B cell (primary cell): ENCODE results near the gene STPG4.

ENCODE experiments used
- EZH2 ChIP-seq: IDR thresholded peaks from 2 replicates; pipeline ENCODE4 v1.6.1; 2012; ENCODE audit warnings: borderline replicate concordance, low read depth, mild to moderate bottlenecking, moderate library complexity, low read length; ENCODE audit not compliant: insufficient read depth, poor library complexity, severe bottlenecking
- TF ChIP-seq, protein P1 (sequence below): fragments of 200-600 bp; IDR thresholded peaks from one replicate; pipeline ENCODE4 v1.8.0; 2022; ENCODE audit warnings: antibody characterized with exemption, mild to moderate bottlenecking

DNA sequence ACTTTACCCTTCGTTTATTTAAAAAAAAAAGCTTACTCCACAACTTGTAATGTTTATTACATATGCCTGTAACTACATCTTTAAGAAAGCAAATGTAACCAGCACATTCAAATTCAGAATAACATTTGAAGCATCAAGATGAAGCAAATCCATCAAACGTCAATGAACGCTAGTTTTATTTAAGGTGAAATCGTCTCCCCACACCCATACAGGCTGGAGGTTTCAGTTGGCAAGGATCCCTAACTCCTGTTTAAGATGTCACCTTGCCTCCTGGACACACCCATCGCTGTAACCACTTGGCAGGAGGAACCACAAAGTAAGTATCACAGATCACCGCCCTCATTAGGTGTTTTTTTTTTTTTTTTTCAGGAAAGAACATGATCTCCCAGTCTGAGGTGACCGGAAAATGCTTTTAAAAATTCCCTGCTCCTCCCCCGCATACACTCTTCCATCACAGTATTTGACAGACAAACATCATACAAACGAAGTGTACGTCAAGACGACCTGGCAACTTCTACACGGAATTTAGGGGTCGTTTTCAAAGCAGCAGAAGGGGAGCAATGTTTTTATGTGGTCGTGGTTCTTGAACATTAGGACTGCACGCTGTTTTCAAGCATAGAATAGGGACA, 19.7 kb upstream of the STPG4 start:
- TF ChIP-seq, protein P1, sequence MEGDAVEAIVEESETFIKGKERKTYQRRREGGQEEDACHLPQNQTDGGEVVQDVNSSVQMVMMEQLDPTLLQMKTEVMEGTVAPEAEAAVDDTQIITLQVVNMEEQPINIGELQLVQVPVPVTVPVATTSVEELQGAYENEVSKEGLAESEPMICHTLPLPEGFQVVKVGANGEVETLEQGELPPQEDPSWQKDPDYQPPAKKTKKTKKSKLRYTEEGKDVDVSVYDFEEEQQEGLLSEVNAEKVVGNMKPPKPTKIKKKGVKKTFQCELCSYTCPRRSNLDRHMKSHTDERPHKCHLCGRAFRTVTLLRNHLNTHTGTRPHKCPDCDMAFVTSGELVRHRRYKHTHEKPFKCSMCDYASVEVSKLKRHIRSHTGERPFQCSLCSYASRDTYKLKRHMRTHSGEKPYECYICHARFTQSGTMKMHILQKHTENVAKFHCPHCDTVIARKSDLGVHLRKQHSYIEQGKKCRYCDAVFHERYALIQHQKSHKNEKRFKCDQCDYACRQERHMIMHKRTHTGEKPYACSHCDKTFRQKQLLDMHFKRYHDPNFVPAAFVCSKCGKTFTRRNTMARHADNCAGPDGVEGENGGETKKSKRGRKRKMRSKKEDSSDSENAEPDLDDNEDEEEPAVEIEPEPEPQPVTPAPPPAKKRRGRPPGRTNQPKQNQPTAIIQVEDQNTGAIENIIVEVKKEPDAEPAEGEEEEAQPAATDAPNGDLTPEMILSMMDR: no peak
- TF ChIP-seq EZH2: no peak
